ENCODE measurements around the gene MIOX. TPM values are rescaled to one million over a fixed set of nuclear protein-coding genes. Genes with fewer than 3 reads are reported as not detected.

MIOX gene
- total RNA-seq, 1 experiment from 2014 or later = 1.4 TPM

DNA sequence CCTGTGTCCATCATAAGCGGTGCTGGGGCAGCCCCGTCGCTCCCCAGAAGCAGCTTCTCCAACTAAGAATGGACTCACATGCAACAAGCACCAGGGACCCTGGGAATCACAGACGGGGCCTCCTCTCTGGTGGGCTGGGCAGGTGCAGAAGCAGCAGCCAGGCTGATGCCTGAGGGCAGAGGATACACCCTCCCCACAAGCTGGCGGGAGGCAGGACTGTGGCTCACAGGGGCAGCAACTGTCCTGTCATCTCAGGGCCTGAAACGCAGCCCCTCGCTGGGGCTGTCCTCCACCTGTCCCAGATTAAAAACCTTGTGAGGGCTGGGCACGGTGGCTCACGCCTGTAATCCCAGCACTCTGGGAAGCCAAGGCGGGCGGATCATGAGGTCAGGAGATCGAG lies 8.7 kb upstream of the MIOX start:
- DNase-seq = no peak
- no peak overlapping the region for H3K27ac ChIP-seq (ENCODE audit: insufficient read length, low read depth, low read length)
- no peak overlapping the region for H2BK5ac ChIP-seq (ENCODE audit: insufficient read length, low read length)
- H3K14ac ChIP-seq (ENCODE audit: insufficient read depth, low read length) = no peak overlapping the region
- H3K4me1 ChIP-seq (ENCODE audit: insufficient read depth, low read length) = no peaks in the 10 kb centered on the region; the same call in 1 of the 2 replicates
- H2BK120ac ChIP-seq (ENCODE audit: low read depth, low read length, poor library complexity, severe bottlenecking) = no peak overlapping the region
- no peak overlapping the region for H3K4ac ChIP-seq (ENCODE audit: low read depth, low read length)
- H3K18ac ChIP-seq (ENCODE audit: insufficient read length, low read depth, low read length) = no peak overlapping the region
- H3K9ac ChIP-seq (ENCODE audit: extremely low read depth, insufficient read length, low read length) = no peak overlapping the region
- Mint-ChIP-seq H3K4me3 (no peak overlapping the region), H3K36me3 (ENCODE audit: insufficient read depth in 1 of 3, low read depth in 3 of 3) (peaks cover 0 to 6% (median 0%) of the 10 kb centered on the region in 3 experiments; a peak in 4 of 7 replicates), H3K27me3 (ENCODE audit: low read depth) (peaks cover 36% of the 10 kb centered on the region), H3K9me3 (no peaks in the 10 kb centered on the region), H3K4me1 (peaks cover 26 to 27% of the 10 kb centered on the region in 2 experiments), H3K27ac (no peak overlapping the region)
- no peak overlapping the region for H3K23ac ChIP-seq (ENCODE audit: insufficient read length, low read depth, low read length)
- TF ChIP-seq, protein P1, sequence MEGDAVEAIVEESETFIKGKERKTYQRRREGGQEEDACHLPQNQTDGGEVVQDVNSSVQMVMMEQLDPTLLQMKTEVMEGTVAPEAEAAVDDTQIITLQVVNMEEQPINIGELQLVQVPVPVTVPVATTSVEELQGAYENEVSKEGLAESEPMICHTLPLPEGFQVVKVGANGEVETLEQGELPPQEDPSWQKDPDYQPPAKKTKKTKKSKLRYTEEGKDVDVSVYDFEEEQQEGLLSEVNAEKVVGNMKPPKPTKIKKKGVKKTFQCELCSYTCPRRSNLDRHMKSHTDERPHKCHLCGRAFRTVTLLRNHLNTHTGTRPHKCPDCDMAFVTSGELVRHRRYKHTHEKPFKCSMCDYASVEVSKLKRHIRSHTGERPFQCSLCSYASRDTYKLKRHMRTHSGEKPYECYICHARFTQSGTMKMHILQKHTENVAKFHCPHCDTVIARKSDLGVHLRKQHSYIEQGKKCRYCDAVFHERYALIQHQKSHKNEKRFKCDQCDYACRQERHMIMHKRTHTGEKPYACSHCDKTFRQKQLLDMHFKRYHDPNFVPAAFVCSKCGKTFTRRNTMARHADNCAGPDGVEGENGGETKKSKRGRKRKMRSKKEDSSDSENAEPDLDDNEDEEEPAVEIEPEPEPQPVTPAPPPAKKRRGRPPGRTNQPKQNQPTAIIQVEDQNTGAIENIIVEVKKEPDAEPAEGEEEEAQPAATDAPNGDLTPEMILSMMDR (conservative IDR thresholded peaks at IDR 0.05) = no peak
- peaks cover 8% of the 10 kb centered on the region for H3K79me1 ChIP-seq (ENCODE audit: insufficient read depth, low read depth, low read length, poor library complexity, severe bottlenecking)
- peaks cover 9% of the 10 kb centered on the region; the same call in 1 of the 2 replicates for H3K27me3 ChIP-seq (ENCODE audit: insufficient read depth, low read length)
- H3K9me3 ChIP-seq (ENCODE audit: control insufficient read depth, low read depth, low read length) = no peaks in the 10 kb centered on the region
- H2BK15ac ChIP-seq (ENCODE audit: low read depth, low read length) = no peak overlapping the region
- H3K56ac ChIP-seq (ENCODE audit: insufficient read length, low read depth, low read length) = no peak overlapping the region
- no peak overlapping the region for H2AK5ac ChIP-seq (ENCODE audit: insufficient read length, low read length)
- peaks cover 9% of the 10 kb centered on the region; the same call in 1 of the 2 replicates for H3K79me2 ChIP-seq (ENCODE audit: insufficient read depth, low read length)
- H2BK20ac ChIP-seq (ENCODE audit: low read depth, low read length, poor library complexity, severe bottlenecking) = no peak overlapping the region
- H4K8ac ChIP-seq (replicated peaks; ENCODE audit: insufficient read length, low read depth, low read length) = no peak overlapping the region
- no peak overlapping the region for H3K4me2 ChIP-seq (ENCODE audit: insufficient read depth, insufficient read length, low read length)
- no peak overlapping the region for H3T11ph ChIP-seq (ENCODE audit: low read length)
- no CpG with 5 or more reads among the region's 12 CpGs for WGBS (ENCODE audit: extremely low coverage, insufficient read length, low lambda C conversion rate)
- H4K91ac ChIP-seq (ENCODE audit: insufficient read length, low read depth, low read length) = no peak overlapping the region
- H3K23me2 ChIP-seq (ENCODE audit: insufficient read length, low read depth, low read length, poor library complexity, severe bottlenecking) = peaks cover 18% of the 10 kb centered on the region
- no peak overlapping the region for H4K5ac ChIP-seq (ENCODE audit: insufficient read length, low read depth, low read length)
- H2BK12ac ChIP-seq (ENCODE audit: insufficient read length, low read depth, low read length) = no peak overlapping the region
- peaks cover 4% of the 10 kb centered on the region for H4K20me1 ChIP-seq (ENCODE audit: control insufficient read depth, insufficient read depth, insufficient read length)
- H2AFZ ChIP-seq (ENCODE audit: low read length) = no peak overlapping the region

All from H9 (cell line).